SK-N-SH treated with all-trans-retinoic acid at 6 μM for 48 hours (cell line): ENCODE data around the gene FAM171A1.
A peak's percentile ranks its signal among the peaks of the same experiment; 100 is the strongest.

Experiments
- ATAC-seq: fragments of 200-7000 bp; cut with Tn5 transposase; 3 replicates; pipeline ENCODE4 v1.9.1; 2020; ENCODE audit warnings: mild to moderate bottlenecking, moderate library complexity
- BACH2 ChIP-seq: fragments of 250-450 bp; sonication (Bioruptor Pico); IDR thresholded peaks from 2 replicates; pipeline ENCODE4 v1.9.0; 2021; ENCODE audit warnings: mild to moderate bottlenecking, borderline replicate concordance
- CSDC2 ChIP-seq: fragments of 250-450 bp; sonication (Bioruptor Pico); IDR thresholded peaks from 2 replicates; pipeline ENCODE4 v1.5.0; 2020; ENCODE audit warnings: mild to moderate bottlenecking, moderate library complexity
- ESRRG ChIP-seq: fragments of 250-450 bp; sonication (Bioruptor Pico); IDR thresholded peaks from 2 replicates; pipeline ENCODE4 v1.6.1; 2021; ENCODE audit warnings: mild to moderate bottlenecking
- GLIS3 ChIP-seq: fragments of 250-450 bp; sonication (Bioruptor Pico); IDR thresholded peaks from 2 replicates; pipeline ENCODE4 v1.5.0; 2020; ENCODE audit warnings: mild to moderate bottlenecking, moderate library complexity
- ISL1 ChIP-seq: fragments of 250-450 bp; sonication (Bioruptor Pico); IDR thresholded peaks from 2 replicates; pipeline ENCODE4 v2.1.2; 2022; ENCODE audit warnings: mild to moderate bottlenecking, moderate library complexity
- OSR1 ChIP-seq: fragments of 250-450 bp; sonication (Bioruptor Pico); IDR thresholded peaks from 2 replicates; pipeline ENCODE4 v1.8.0; 2022; ENCODE audit warnings: moderate library complexity, mild to moderate bottlenecking, inconsistent platforms
- PPARA ChIP-seq: fragments of 250-450 bp; sonication (Bioruptor Pico); IDR thresholded peaks from 2 replicates; pipeline ENCODE4 v1.5.0; 2020; ENCODE audit warnings: mild to moderate bottlenecking, borderline replicate concordance
- RARB ChIP-seq: fragments of 250-450 bp; sonication (Bioruptor Pico); IDR thresholded peaks from 2 replicates; pipeline ENCODE4 v1.8.0; 2021; ENCODE audit warnings: mild to moderate bottlenecking, moderate library complexity
- TCF4 ChIP-seq: fragments of 250-450 bp; sonication (Bioruptor Pico); IDR thresholded peaks from 2 replicates; pipeline ENCODE4 v1.8.0; 2021; ENCODE audit warnings: mild to moderate bottlenecking, moderate library complexity, borderline replicate concordance
- TOX ChIP-seq: fragments of 250-450 bp; sonication (Bioruptor Pico); IDR thresholded peaks from 2 replicates; pipeline ENCODE4 v1.8.0; 2021; ENCODE audit warnings: mild to moderate bottlenecking, moderate library complexity, borderline replicate concordance
- ZC3H10 ChIP-seq: fragments of 250-450 bp; sonication (Bioruptor Pico); IDR thresholded peaks from 2 replicates; pipeline ENCODE4 v1.5.1; 2021; ENCODE audit warnings: mild to moderate bottlenecking, moderate library complexity
- ZFP3 ChIP-seq: fragments of 250-450 bp; sonication (Bioruptor Pico); IDR thresholded peaks from 2 replicates; pipeline ENCODE4 v1.5.0; 2020; ENCODE audit warnings: mild to moderate bottlenecking, moderate library complexity
- ZNF565 ChIP-seq: fragments of 450-650 bp; formaldehyde crosslinking; conservative IDR thresholded peaks from 2 replicates; pipeline ENCODE4 v1.5.0; 2020; ENCODE audit warnings: low read depth, mild to moderate bottlenecking, moderate library complexity
- ZNF8 ChIP-seq: fragments of 450-650 bp; formaldehyde crosslinking; IDR thresholded peaks from 2 replicates; pipeline ENCODE4 v1.5.0; 2020; ENCODE audit warnings: mild to moderate bottlenecking, moderate library complexity
- TF ChIP-seq, protein P1 (sequence below): fragments of 250-450 bp; sonication (Bioruptor Pico); IDR thresholded peaks from 2 replicates; pipeline ENCODE4 v1.5.0; 2020; ENCODE audit warnings: mild to moderate bottlenecking, moderate library complexity
- TF ChIP-seq, protein P2 (sequence below): fragments of 250-450 bp; sonication (Bioruptor Pico); IDR thresholded peaks from 2 replicates; pipeline ENCODE4 v1.5.1; 2021; ENCODE audit warnings: mild to moderate bottlenecking, moderate library complexity
- TF ChIP-seq, protein P3 (sequence below): fragments of 250-450 bp; sonication (Bioruptor Pico); IDR thresholded peaks from 2 replicates; pipeline ENCODE4 v1.8.0; 2021; ENCODE audit warnings: low read depth, mild to moderate bottlenecking, moderate library complexity, borderline replicate concordance
- TF ChIP-seq, protein P4 (sequence below): fragments of 250-450 bp; sonication (Bioruptor Pico); IDR thresholded peaks from 2 replicates; pipeline ENCODE4 v1.5.1; 2020; ENCODE audit warnings: low read depth, mild to moderate bottlenecking, moderate library complexity
- TF ChIP-seq, protein P5 (sequence below): fragments of 250-450 bp; sonication (Bioruptor Pico); IDR thresholded peaks from 2 replicates; pipeline ENCODE4 v1.8.0; 2020; ENCODE audit warnings: mild to moderate bottlenecking, moderate library complexity, borderline replicate concordance

The FAM171A1 gene

DNA sequence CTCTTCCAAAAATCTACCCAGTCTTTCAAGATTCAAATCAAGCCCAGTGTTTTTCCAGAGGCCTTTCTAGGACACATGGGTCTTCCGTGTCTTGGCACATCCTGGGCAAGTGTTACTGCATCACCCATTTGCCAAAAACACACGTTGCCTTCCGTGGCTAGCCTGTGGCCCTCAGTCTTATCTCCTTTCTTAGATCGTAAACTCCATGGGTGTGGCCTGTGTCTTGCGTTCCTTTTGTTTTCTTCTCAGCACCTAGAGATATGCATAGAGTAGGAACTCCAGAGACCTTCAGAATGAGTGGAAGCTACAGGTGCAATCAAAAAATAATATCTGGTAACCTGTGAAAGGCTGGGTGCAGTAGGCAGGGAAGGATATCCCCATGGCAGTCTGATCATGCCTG, 146.1 kb downstream of the FAM171A1 start:
- no peak for TF ChIP-seq BACH2 (CRISPR knock-in tag)
- no peak for ATAC-seq

DNA sequence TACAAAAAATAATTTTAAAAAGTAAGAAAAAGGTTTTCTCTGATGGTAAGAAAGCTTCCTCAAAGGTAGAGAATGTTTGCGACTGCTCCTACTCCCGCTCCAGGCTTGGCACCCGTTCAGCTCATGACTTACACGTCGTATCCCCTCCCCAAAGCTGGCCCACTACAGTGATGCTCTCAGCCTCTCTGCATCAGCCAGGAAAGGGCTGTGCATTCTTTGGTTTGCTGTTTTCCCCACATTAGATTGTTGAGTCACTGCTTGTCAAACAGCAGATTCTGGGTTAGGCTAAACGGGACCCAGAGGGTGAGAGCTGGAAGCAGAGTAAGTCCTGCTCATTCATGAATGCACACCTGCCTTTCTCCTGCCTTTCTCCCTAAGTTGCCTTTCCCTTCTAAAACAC, 147.9 kb downstream of the FAM171A1 start:
- ATAC-seq = peak; percentile 73
- no peak for TF ChIP-seq TCF4 (CRISPR knock-in tag)
- no peak for TF ChIP-seq OSR1
- TF ChIP-seq RARB (CRISPR knock-in tag) = no peak
- TF ChIP-seq ZNF565 (CRISPR knock-in tag) = no peak
- TF ChIP-seq, protein P1, sequence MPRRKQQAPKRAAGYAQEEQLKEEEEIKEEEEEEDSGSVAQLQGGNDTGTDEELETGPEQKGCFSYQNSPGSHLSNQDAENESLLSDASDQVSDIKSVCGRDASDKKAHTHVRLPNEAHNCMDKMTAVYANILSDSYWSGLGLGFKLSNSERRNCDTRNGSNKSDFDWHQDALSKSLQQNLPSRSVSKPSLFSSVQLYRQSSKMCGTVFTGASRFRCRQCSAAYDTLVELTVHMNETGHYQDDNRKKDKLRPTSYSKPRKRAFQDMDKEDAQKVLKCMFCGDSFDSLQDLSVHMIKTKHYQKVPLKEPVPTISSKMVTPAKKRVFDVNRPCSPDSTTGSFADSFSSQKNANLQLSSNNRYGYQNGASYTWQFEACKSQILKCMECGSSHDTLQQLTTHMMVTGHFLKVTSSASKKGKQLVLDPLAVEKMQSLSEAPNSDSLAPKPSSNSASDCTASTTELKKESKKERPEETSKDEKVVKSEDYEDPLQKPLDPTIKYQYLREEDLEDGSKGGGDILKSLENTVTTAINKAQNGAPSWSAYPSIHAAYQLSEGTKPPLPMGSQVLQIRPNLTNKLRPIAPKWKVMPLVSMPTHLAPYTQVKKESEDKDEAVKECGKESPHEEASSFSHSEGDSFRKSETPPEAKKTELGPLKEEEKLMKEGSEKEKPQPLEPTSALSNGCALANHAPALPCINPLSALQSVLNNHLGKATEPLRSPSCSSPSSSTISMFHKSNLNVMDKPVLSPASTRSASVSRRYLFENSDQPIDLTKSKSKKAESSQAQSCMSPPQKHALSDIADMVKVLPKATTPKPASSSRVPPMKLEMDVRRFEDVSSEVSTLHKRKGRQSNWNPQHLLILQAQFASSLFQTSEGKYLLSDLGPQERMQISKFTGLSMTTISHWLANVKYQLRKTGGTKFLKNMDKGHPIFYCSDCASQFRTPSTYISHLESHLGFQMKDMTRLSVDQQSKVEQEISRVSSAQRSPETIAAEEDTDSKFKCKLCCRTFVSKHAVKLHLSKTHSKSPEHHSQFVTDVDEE (CRISPR knock-in tag) = no peak
- no peak for TF ChIP-seq ISL1 (CRISPR knock-in tag)
- no peak for TF ChIP-seq ZC3H10 (CRISPR knock-in tag)
- no peak for TF ChIP-seq PPARA
- no peak for TF ChIP-seq ZFP3
- TF ChIP-seq, protein P2, sequence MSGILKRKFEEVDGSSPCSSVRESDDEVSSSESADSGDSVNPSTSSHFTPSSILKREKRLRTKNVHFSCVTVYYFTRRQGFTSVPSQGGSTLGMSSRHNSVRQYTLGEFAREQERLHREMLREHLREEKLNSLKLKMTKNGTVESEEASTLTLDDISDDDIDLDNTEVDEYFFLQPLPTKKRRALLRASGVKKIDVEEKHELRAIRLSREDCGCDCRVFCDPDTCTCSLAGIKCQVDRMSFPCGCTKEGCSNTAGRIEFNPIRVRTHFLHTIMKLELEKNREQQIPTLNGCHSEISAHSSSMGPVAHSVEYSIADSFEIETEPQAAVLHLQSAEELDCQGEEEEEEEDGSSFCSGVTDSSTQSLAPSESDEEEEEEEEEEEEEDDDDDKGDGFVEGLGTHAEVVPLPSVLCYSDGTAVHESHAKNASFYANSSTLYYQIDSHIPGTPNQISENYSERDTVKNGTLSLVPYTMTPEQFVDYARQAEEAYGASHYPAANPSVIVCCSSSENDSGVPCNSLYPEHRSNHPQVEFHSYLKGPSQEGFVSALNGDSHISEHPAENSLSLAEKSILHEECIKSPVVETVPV = no peak
- TF ChIP-seq GLIS3 (CRISPR knock-in tag) = no peak
- TF ChIP-seq, protein P3, sequence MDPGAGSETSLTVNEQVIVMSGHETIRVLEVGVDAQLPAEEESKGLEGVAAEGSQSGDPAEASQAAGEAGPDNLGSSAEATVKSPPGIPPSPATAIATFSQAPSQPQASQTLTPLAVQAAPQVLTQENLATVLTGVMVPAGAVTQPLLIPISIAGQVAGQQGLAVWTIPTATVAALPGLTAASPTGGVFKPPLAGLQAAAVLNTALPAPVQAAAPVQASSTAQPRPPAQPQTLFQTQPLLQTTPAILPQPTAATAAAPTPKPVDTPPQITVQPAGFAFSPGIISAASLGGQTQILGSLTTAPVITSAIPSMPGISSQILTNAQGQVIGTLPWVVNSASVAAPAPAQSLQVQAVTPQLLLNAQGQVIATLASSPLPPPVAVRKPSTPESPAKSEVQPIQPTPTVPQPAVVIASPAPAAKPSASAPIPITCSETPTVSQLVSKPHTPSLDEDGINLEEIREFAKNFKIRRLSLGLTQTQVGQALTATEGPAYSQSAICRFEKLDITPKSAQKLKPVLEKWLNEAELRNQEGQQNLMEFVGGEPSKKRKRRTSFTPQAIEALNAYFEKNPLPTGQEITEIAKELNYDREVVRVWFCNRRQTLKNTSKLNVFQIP (CRISPR knock-in tag) = no peak
- no peak for TF ChIP-seq TOX (CRISPR knock-in tag)

DNA sequence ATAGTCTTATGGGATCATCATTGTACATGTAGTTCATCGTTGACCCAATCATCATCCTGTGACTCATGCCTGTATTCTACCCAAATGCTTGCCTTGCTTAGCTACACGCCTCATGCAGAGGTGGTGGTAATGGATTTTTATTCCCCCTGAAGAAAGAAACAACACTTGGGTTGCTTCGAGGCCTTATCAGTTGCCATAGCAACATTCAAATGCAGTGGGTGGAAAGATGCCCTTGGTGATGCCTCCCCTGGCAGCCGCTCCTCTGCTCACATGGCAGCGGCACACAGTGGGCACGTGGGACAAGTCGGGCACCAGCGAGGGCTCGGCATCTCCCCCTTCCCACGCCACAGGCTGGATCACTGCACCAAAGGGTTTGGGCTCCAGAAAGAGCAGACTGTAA, 148.6 kb downstream of the FAM171A1 start:
- no peak for ATAC-seq
- TF ChIP-seq ISL1 (CRISPR knock-in tag) = no peak
- no peak for TF ChIP-seq OSR1
- TF ChIP-seq TCF4 (CRISPR knock-in tag) = no peak
- no peak for TF ChIP-seq ESRRG (CRISPR knock-in tag)
- TF ChIP-seq ZNF8 = no peak
- TF ChIP-seq CSDC2 (CRISPR knock-in tag) = no peak
- TF ChIP-seq, protein P4, sequence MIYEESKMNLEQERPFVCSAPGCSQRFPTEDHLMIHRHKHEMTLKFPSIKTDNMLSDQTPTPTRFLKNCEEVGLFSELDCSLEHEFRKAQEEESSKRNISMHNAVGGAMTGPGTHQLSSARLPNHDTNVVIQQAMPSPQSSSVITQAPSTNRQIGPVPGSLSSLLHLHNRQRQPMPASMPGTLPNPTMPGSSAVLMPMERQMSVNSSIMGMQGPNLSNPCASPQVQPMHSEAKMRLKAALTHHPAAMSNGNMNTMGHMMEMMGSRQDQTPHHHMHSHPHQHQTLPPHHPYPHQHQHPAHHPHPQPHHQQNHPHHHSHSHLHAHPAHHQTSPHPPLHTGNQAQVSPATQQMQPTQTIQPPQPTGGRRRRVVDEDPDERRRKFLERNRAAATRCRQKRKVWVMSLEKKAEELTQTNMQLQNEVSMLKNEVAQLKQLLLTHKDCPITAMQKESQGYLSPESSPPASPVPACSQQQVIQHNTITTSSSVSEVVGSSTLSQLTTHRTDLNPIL (CRISPR knock-in tag) = no peak
- no peak for TF ChIP-seq ZC3H10 (CRISPR knock-in tag)
- TF ChIP-seq TOX (CRISPR knock-in tag) = no peak
- no peak for TF ChIP-seq PPARA
- no peak for TF ChIP-seq BACH2 (CRISPR knock-in tag)
- TF ChIP-seq RARB (CRISPR knock-in tag) = no peak

DNA sequence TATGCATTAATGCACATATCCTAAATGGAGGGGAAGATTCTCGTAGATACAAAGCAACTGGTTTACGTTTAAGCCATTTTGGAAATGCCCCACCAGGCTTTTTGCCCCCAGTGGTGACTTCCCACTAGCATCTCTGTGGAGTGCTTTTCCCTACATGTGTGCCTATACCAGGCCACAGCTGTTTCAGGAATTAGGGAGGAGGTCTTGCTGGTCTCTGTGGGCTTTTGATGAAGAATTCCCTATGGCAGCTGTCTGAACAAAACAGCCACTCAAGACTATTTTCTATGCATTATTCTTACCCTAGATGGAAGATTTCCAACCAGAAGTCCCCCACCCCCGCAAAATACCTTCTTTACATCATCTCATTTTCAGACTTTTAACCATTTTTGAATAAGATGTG, 150.6 kb downstream of the FAM171A1 start:
- TF ChIP-seq, protein P1 (CRISPR knock-in tag) = no peak
- TF ChIP-seq OSR1 = no peak
- TF ChIP-seq GLIS3 (CRISPR knock-in tag) = no peak
- no peak for TF ChIP-seq TOX (CRISPR knock-in tag)
- no peak for TF ChIP-seq PPARA
- TF ChIP-seq, protein P5, sequence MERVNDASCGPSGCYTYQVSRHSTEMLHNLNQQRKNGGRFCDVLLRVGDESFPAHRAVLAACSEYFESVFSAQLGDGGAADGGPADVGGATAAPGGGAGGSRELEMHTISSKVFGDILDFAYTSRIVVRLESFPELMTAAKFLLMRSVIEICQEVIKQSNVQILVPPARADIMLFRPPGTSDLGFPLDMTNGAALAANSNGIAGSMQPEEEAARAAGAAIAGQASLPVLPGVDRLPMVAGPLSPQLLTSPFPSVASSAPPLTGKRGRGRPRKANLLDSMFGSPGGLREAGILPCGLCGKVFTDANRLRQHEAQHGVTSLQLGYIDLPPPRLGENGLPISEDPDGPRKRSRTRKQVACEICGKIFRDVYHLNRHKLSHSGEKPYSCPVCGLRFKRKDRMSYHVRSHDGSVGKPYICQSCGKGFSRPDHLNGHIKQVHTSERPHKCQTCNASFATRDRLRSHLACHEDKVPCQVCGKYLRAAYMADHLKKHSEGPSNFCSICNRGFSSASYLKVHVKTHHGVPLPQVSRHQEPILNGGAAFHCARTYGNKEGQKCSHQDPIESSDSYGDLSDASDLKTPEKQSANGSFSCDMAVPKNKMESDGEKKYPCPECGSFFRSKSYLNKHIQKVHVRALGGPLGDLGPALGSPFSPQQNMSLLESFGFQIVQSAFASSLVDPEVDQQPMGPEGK (CRISPR knock-in tag) = no peak
- no peak for ATAC-seq
